HEK293T (cell line): ENCODE results near the gene CHST15.

ENCODE experiments used
- CTCF ChIA-PET: fragments of 350-600 bp; formaldehyde crosslinking; extraction: SDS; loops from one replicate; lab custom pipeline; 2021; ENCODE audit warnings: antibody characterized with exemption, inconsistent platforms; lab: Yijun Ruan, JAX
- POLR2A ChIA-PET: fragments of 350-600 bp; formaldehyde crosslinking; extraction: SDS; loops from one replicate; lab custom pipeline; 2020; ENCODE audit warnings: antibody characterized with exemption, inconsistent platforms; lab: Yijun Ruan, JAX
- DNase-seq: peaks from one replicate; pipeline ENCODE4 v3.0.0; 2012; ENCODE audit warnings: mixed read lengths; ENCODE audit errors: extremely low spot score
- ARNT ChIP-seq: fragments of 450-650 bp; IDR thresholded peaks from 2 replicates; pipeline ENCODE4 v1.6.1; 2017; ENCODE audit warnings: mild to moderate bottlenecking
- BHLHE40 ChIP-seq: fragments of 450-650 bp; IDR thresholded peaks from 2 replicates; pipeline ENCODE4 v1.6.1; 2016; ENCODE audit warnings: mild to moderate bottlenecking, moderate library complexity, borderline replicate concordance
- CTBP1 ChIP-seq: fragments of 450-650 bp; IDR thresholded peaks from 2 replicates; pipeline ENCODE4 v1.6.1; 2016; ENCODE audit warnings: borderline replicate concordance
- ELF4 ChIP-seq: fragments of 450-650 bp; IDR thresholded peaks from 2 replicates; pipeline ENCODE4 v1.6.1; 2017; ENCODE audit warnings: antibody characterized with exemption
- FOXA1 ChIP-seq: fragments of 450-650 bp; IDR thresholded peaks from 2 replicates; pipeline ENCODE4 v1.6.1; 2016; ENCODE audit warnings: mild to moderate bottlenecking
- FOXK2 ChIP-seq: fragments of 450-650 bp; IDR thresholded peaks from 2 replicates; pipeline ENCODE4 v1.6.1; 2016; ENCODE audit warnings: mild to moderate bottlenecking
- FOXM1 ChIP-seq: fragments of 450-650 bp; IDR thresholded peaks from 2 replicates; pipeline ENCODE4 v1.6.1; 2017; ENCODE audit warnings: mild to moderate bottlenecking, borderline replicate concordance
- HDGF ChIP-seq: fragments of 450-650 bp; IDR thresholded peaks from 2 replicates; pipeline ENCODE4 v1.6.1; 2017; ENCODE audit warnings: antibody characterized with exemption, borderline replicate concordance
- L3MBTL2 ChIP-seq: fragments of 450-650 bp; conservative IDR thresholded peaks from 2 replicates; pipeline ENCODE4 v1.6.1; 2016; ENCODE audit warnings: mild to moderate bottlenecking
- LEF1 ChIP-seq: fragments of 450-650 bp; IDR thresholded peaks from 2 replicates; pipeline ENCODE4 v1.6.1; 2017; ENCODE audit warnings: mild to moderate bottlenecking, borderline replicate concordance
- NFRKB ChIP-seq: fragments of 450-650 bp; IDR thresholded peaks from 2 replicates; pipeline ENCODE4 v1.6.1; 2016; ENCODE audit warnings: mild to moderate bottlenecking, moderate library complexity
- PKNOX1 ChIP-seq: fragments of 450-650 bp; IDR thresholded peaks from 2 replicates; pipeline ENCODE4 v1.6.1; 2016
- SP1 ChIP-seq: fragments of 450-650 bp; IDR thresholded peaks from 2 replicates; pipeline ENCODE4 v1.6.1; 2017
- SUZ12 ChIP-seq: fragments of 450-650 bp; IDR thresholded peaks from 2 replicates; pipeline ENCODE4 v1.6.1; 2016; ENCODE audit warnings: mild to moderate bottlenecking
- TARDBP ChIP-seq: fragments of 450-650 bp; IDR thresholded peaks from 2 replicates; pipeline ENCODE4 v1.6.1; 2016
- ZNF384 ChIP-seq: fragments of 450-650 bp; IDR thresholded peaks from 2 replicates; pipeline ENCODE4 v1.6.1; 2016

CHST15 gene, protein sequence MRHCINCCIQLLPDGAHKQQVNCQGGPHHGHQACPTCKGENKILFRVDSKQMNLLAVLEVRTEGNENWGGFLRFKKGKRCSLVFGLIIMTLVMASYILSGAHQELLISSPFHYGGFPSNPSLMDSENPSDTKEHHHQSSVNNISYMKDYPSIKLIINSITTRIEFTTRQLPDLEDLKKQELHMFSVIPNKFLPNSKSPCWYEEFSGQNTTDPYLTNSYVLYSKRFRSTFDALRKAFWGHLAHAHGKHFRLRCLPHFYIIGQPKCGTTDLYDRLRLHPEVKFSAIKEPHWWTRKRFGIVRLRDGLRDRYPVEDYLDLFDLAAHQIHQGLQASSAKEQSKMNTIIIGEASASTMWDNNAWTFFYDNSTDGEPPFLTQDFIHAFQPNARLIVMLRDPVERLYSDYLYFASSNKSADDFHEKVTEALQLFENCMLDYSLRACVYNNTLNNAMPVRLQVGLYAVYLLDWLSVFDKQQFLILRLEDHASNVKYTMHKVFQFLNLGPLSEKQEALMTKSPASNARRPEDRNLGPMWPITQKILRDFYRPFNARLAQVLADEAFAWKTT

GRCh38 chr10:124092860-124093773 is at the start of gene CHST15:
Gene CHST15, minus strand, starts transcription at chr10:124093598. Its CDS starts 47,386 bp downstream, at chr10:124046212.
- POLR2A ChIA-PET: interaction anchor here (0.6 to 1.9 kb wide), 8 partner anchors 9 to 597 kb away, joined by 3 to 6 read pairs (median 4); no protein-coding TSS in a partner anchor
- DNase-seq: peak; percentile 77
- CTCF ChIA-PET: interaction anchor here (0.6 kb wide), 3 partner anchors 89 to 342 kb away, joined by 3 read pairs; no protein-coding TSS in a partner anchor
- TF ChIP-seq L3MBTL2 (peak; percentile 48; the same call in 1 of the 2 replicates), ELF4 (no peak), PKNOX1 (peak; percentile 92)

DNA sequence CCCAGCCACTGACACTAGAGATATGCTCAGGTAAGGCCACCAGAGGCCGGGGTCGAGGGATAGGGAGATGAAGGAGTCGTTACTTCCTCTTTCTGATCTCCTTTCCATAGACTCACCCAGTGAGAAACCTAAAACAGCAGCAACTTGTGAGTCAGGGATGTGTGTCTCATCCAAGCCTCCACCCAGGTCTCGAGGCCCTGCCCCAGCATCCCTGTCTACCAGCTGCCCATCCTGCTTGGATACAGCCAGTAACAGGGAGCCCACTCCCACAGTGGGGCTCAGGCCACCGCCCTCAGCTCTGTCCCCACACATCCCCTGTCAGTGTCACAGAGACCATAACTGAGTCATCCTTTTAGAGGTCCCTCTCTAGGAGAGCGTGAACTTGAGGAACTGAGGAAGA is 49.6 kb upstream of the CHST15 start:
- TF ChIP-seq SUZ12 (no peak), NFRKB (no peak), ELF4 (no peak), SP1 (no peak), L3MBTL2 (no peak), FOXA1 (no peak), FOXK2 (no peak), TARDBP (no peak), ARNT (no peak), PKNOX1 (no peak), ZNF384 (no peak), BHLHE40 (no peak), FOXM1 (no peak), CTBP1 (no peak), LEF1 (no peak)
- POLR2A ChIA-PET: no interaction called here
- CTCF ChIA-PET: no interaction called here
- no peak for DNase-seq

- POLR2A ChIA-PET: no interaction called here
Observed at GRCh38 chr10:124142006-124142739, 48.8 kb upstream of the CHST15 start.

GRCh38 chr10:124138883-124139348 is 45.5 kb upstream of the CHST15 start:
- no peak for DNase-seq
- ChIA-PET POLR2A (no interaction called here), CTCF (no interaction called here)
- no peak for TF ChIP-seq ZNF384
- TF ChIP-seq FOXK2: no peak
- no peak for TF ChIP-seq TARDBP
- TF ChIP-seq PKNOX1: no peak
- TF ChIP-seq FOXA1: no peak
- TF ChIP-seq SP1: no peak
- TF ChIP-seq ELF4: no peak
- TF ChIP-seq LEF1: no peak
- no peak for TF ChIP-seq HDGF
- no peak for TF ChIP-seq ARNT
- no peak for TF ChIP-seq BHLHE40
- no peak for TF ChIP-seq NFRKB
- TF ChIP-seq L3MBTL2: no peak
- TF ChIP-seq FOXM1: no peak
- TF ChIP-seq CTBP1: no peak
- TF ChIP-seq SUZ12: no peak

More at GRCh38 chr10:124142006-124142739, 48.8 kb upstream of the CHST15 start:
- CTCF ChIA-PET: no interaction called here
- TF ChIP-seq PKNOX1 (no peak), NFRKB (no peak), ELF4 (no peak), SP1 (no peak), L3MBTL2 (no peak), CTBP1 (no peak), HDGF (no peak), ZNF384 (no peak), FOXM1 (no peak), TARDBP (no peak), FOXA1 (no peak), LEF1 (no peak), ARNT (no peak)
- DNase-seq: no peak
